Body of pancreas (tissue), 4 donors: ENCODE results near the gene GLRX3. TPM values are rescaled to one million over a fixed set of nuclear protein-coding genes. Genes with fewer than 3 reads are reported as not detected.

ENCODE experiments used
- ATAC-seq: fragments of 150-250 bp; one replicate; pipeline ENCODE4 v1.9.1; 2016
- DNase-seq, 4 donors: peaks; one replicate each; pipeline ENCODE4 v3.0.0-alpha.2; 2019
- H3K27ac ChIP-seq, 4 donors: fragments of 200-600 bp; sonication (generic); 1 replicate in 3 of 4; 2 replicates in 1 of 4; pipeline versions ENCODE4 v1.5.1 to v1.6.1; 2016 to 2019; ENCODE audit warnings: mild to moderate bottlenecking in 1 of 4, mixed read lengths in 1 of 4, moderate library complexity in 1 of 4
- H3K27me3 ChIP-seq, 2 donors: fragments of 200-600 bp; sonication (generic); one replicate each; pipeline ENCODE4 v1.6.0; 2016; ENCODE audit warnings: mild to moderate bottlenecking in 1 of 2
- H3K36me3 ChIP-seq, 2 donors: fragments of 200-600 bp; sonication (generic); replicated peaks in 1 of 2; 2 replicates each; pipeline ENCODE4 v1.5.1; 2016; ENCODE audit warnings: low read depth in 2 of 2; ENCODE audit not compliant: insufficient read depth in 1 of 2
- H3K4me1 ChIP-seq: fragments of 200-600 bp; sonication (generic); one replicate; pipeline ENCODE4 v1.6.0; 2016
- H3K4me3 ChIP-seq, 2 donors: fragments of 200-600 bp; sonication (generic); 1 replicate in 1 of 2; 2 replicates in 1 of 2; pipeline ENCODE4 v1.5.1; 2016 to 2019
- H3K9me3 ChIP-seq, 3 donors: fragments of 200-600 bp; sonication (generic); 1 replicate in 2 of 3; 2 replicates in 1 of 3; pipeline ENCODE4 v1.5.1; 2016
- CTCF ChIP-seq, 7 experiments: fragments of 450-650 bp in 4 of 7; fragments of 200-600 bp in 3 of 7; sonication (generic) in 3 of 7; IDR thresholded peaks; one replicate each; pipeline ENCODE4 v1.5.1; 2016 to 2019; ENCODE audit warnings: antibody characterized with exemption in 7 of 7
- POLR2A ChIP-seq, 3 donors: fragments of 450-650 bp; IDR thresholded peaks; one replicate each; pipeline ENCODE4 v1.6.1; 2016; ENCODE audit warnings: antibody characterized with exemption in 3 of 3, mild to moderate bottlenecking in 2 of 3
- WGBS, 2 donors: methylation state at CpG; one replicate each; pipeline ENCODE4 v1.1.5; 2017; 5-methylcytosine and 5-hydroxymethylcytosine counted together
- intact Hi-C: fragments of 100-400 bp; cut with DNase I; formaldehyde crosslinking; loops from one replicate; pipeline ENCODE4 v1.15.1; 2023
- total RNA-seq, 2 donors: library from RNA; depleted of rRNA; stranded (reverse); fragments of >200 nt; gene quantifications; one replicate each; pipeline ENCODE4 v1.1.0, GENCODE V29; 2016

Gene GLRX3
- total RNA-seq, 2 donors from 2014 or later = 13.2 to 24.4 TPM

GRCh38 chr10:130190055-130190736, 54.0 kb downstream of the GLRX3 start:
- intact Hi-C loops = loop anchor here (10.0 kb wide), 1 partner anchor 1675 kb away; no protein-coding TSS in a partner anchor
- WGBS, 2 donors = 3% methylated on average over 20 to 79 of the region's 81 CpGs
- peak overlapping the region in 2 of 4 donors; percentile 5 to 8 for H3K27ac ChIP-seq
- peaks cover 0 to 5% of the 10 kb centered on the region in 2 donors for H3K36me3 ChIP-seq
- H3K4me3 ChIP-seq = peak overlapping the region; percentile 27 to 35
- DNase-seq (peak; percentile 87 to 93 (median 91)), ATAC-seq (peak; percentile 93)
- TF ChIP-seq POLR2A (IDR thresholded peaks at IDR 0.05) = peak in 2 of 3 donors; percentile 17 to 18
- peak; percentile 95 to 100 (median 100) for TF ChIP-seq CTCF (IDR thresholded peaks at IDR 0.05)
- H3K27me3 ChIP-seq = no peaks in the 10 kb centered on the region
- peaks cover 8% of the 10 kb centered on the region for H3K4me1 ChIP-seq
- no peaks in the 10 kb centered on the region for H3K9me3 ChIP-seq

GRCh38 chr10:130190737-130191115, 54.5 kb downstream of the GLRX3 start:
- Histone ChIP-seq H3K36me3 (peaks cover 0 to 2% of the 10 kb centered on the region in 2 donors), H3K27me3 (no peaks in the 10 kb centered on the region), H3K4me1 (peaks cover 8% of the 10 kb centered on the region), H3K9me3 (no peaks in the 10 kb centered on the region), H3K4me3 (peak overlapping the region; percentile 27 to 35), H3K27ac (peak overlapping the region in 1 of 4 donors; percentile 8)
- TF ChIP-seq CTCF (IDR thresholded peaks at IDR 0.05) = no peak
- DNase-seq (no peak), ATAC-seq (peak; percentile 5)
- WGBS, 2 donors = 6 to 15% methylated on average over 18 to 24 of the region's 25 CpGs
- intact Hi-C loops = loop anchor here (10.0 kb wide), 1 partner anchor 1674 kb away; no protein-coding TSS in a partner anchor

- no peak overlapping the region for H3K27ac ChIP-seq
- ATAC-seq (no peak), DNase-seq (no peak)
- no peak overlapping the region for H3K4me3 ChIP-seq
- H3K4me1 ChIP-seq = peaks cover 8% of the 10 kb centered on the region
- H3K36me3 ChIP-seq = no peaks in the 10 kb centered on the region
- H3K27me3 ChIP-seq = no peaks in the 10 kb centered on the region
- WGBS, 2 donors = 79 to 88% methylated on average over 22 of the region's 22 CpGs
- intact Hi-C loops = loop anchor here (10.0 kb wide), 1 partner anchor 1673 kb away; no protein-coding TSS in a partner anchor
- no peaks in the 10 kb centered on the region for H3K9me3 ChIP-seq
- no peak for TF ChIP-seq CTCF (IDR thresholded peaks at IDR 0.05)
- no peak for TF ChIP-seq POLR2A (IDR thresholded peaks at IDR 0.05)
These were observed 55.2 kb downstream of the GLRX3 start for GRCh38 chr10:130191380-130191779.

- Histone ChIP-seq H3K36me3 (no peaks in the 10 kb centered on the region), H3K27me3 (no peaks in the 10 kb centered on the region), H3K9me3 (no peaks in the 10 kb centered on the region), H3K4me1 (peaks cover 8% of the 10 kb centered on the region), H3K4me3 (no peak overlapping the region), H3K27ac (no peak overlapping the region)
- TF ChIP-seq CTCF (IDR thresholded peaks at IDR 0.05) (no peak), POLR2A (IDR thresholded peaks at IDR 0.05) (no peak)
- 90 to 100% methylated on average over 4 to 10 of the region's 10 CpGs for WGBS, 2 donors
- ATAC-seq (no peak), DNase-seq (no peak)
- intact Hi-C loops = loop anchor here (10.0 kb wide), 1 partner anchor 1672 kb away; no protein-coding TSS in a partner anchor
These were observed 56.2 kb downstream of the GLRX3 start for GRCh38 chr10:130192276-130192848.
